Endothelial cell of umbilical vein (primary cell): Measurements from ENCODE around the gene SHOC2. TPM values are rescaled to one million over a fixed set of nuclear protein-coding genes. Genes with fewer than 3 reads are reported as not detected.

ENCODE experiments used
- BruUV-seq: library from RNA; stranded (reverse); fragments of 400-500 nt; replicated peaks from 2 replicates; lab custom pipeline; 2021; lab: Mats Ljungman, UMichigan
- CTCF ChIA-PET: fragments of 300-600, 350-600 bp; sonication (Branson Sonifier 250); formaldehyde crosslinking; loops from one replicate; lab custom pipeline; 2021; ENCODE audit warnings: antibody characterized with exemption, inconsistent platforms; lab: Charles Lee
- POLR2A ChIA-PET: fragments of 300-600, 350-600 bp; sonication (Branson Sonifier 250); formaldehyde crosslinking; loops from one replicate; lab custom pipeline; 2021; ENCODE audit warnings: antibody characterized with exemption, inconsistent platforms; lab: Charles Lee
- DNase-seq: peaks from one replicate; pipeline ENCODE4 v3.0.0-alpha.2; 2011; ENCODE audit warnings: low read depth, low spot score
- FAIRE-seq: peaks from 2 replicates; lab custom pipeline; 2011; peaks lifted over from hg19 to GRCh38; lab: Jason Lieb, UNC
- H2AFZ ChIP-seq: 2 replicates; pipeline ENCODE4 v1.6.0; 2012; ENCODE audit warnings: low read depth, low read length, control low read depth, inconsistent platforms
- H3K27ac ChIP-seq: 2 replicates; pipeline ENCODE4 v1.5.1; 2011; ENCODE audit warnings: low read depth, mild to moderate bottlenecking, control low read depth, low read length, moderate library complexity; ENCODE audit not compliant: insufficient read depth
- H3K27me3 ChIP-seq, 2 experiments: 2 replicates each; pipeline versions ENCODE4 v1.6.0 to v1.6.1; 2011; ENCODE audit warnings: low read length in 2 of 2, mixed read lengths in 1 of 2; ENCODE audit not compliant: control insufficient read depth in 2 of 2, insufficient read depth in 2 of 2
- H3K36me3 ChIP-seq, 2 experiments: 2 replicates in 1 of 2; 3 replicates in 1 of 2; pipeline ENCODE4 v1.5.1; 2011; ENCODE audit warnings: low read length in 2 of 2, mild to moderate bottlenecking in 1 of 2, moderate library complexity in 1 of 2; ENCODE audit not compliant: control insufficient read depth in 2 of 2, insufficient read depth in 2 of 2; ENCODE audit errors: extremely low read depth in 1 of 2
- H3K4me1 ChIP-seq: 3 replicates; pipeline ENCODE4 v1.5.1; 2011; ENCODE audit warnings: mild to moderate bottlenecking, low read length; ENCODE audit not compliant: control insufficient read depth, insufficient read depth; ENCODE audit errors: extremely low read depth
- H3K4me2 ChIP-seq: 2 replicates; pipeline ENCODE4 v1.6.1; 2011; ENCODE audit warnings: low read length, control low read depth, mixed read lengths; ENCODE audit not compliant: insufficient read depth
- H3K4me3 ChIP-seq, 3 experiments: fragments of 200-600 bp in 1 of 3; sonication (generic), shearing (Covaris generic) in 1 of 3; replicated peaks in 1 of 3; 2 replicates each; pipeline ENCODE4 v1.5.1; 2011 to 2016; ENCODE audit warnings: control low read depth in 3 of 3, low read length in 3 of 3, mild to moderate bottlenecking in 2 of 3, inconsistent platforms in 1 of 3, low read depth in 1 of 3, moderate library complexity in 1 of 3; ENCODE audit not compliant: insufficient read depth in 1 of 3
- H3K79me2 ChIP-seq: 2 replicates; pipeline ENCODE4 v1.6.0; 2012; ENCODE audit warnings: low read length, inconsistent platforms; ENCODE audit not compliant: control insufficient read depth, insufficient read depth
- H3K9ac ChIP-seq: replicated peaks from 2 replicates; pipeline ENCODE3; 2011; ENCODE audit warnings: low read length, control low read depth; ENCODE audit not compliant: insufficient read depth; ENCODE audit errors: extremely low read depth
- H3K9me1 ChIP-seq: replicated peaks from 3 replicates; pipeline ENCODE4 v1.6.0; 2011; ENCODE audit warnings: mild to moderate bottlenecking, low read length; ENCODE audit not compliant: control insufficient read depth, insufficient read depth; ENCODE audit errors: extremely low read depth
- H3K9me3 ChIP-seq: replicated peaks from 2 replicates; pipeline ENCODE4 v1.5.1; 2012; ENCODE audit warnings: low read length, inconsistent platforms; ENCODE audit not compliant: control insufficient read depth, insufficient read depth
- H4K20me1 ChIP-seq: replicated peaks from 2 replicates; pipeline ENCODE3; 2011; ENCODE audit warnings: mild to moderate bottlenecking, low read length; ENCODE audit not compliant: control insufficient read depth, insufficient read depth; ENCODE audit errors: extremely low read depth
- CTCF ChIP-seq, 2 donors: IDR thresholded peaks; 1 replicate in 1 of 2; 2 replicates in 1 of 2; pipeline ENCODE4 v1.5.1; 2011; ENCODE audit warnings: low read length in 2 of 2, mild to moderate bottlenecking in 2 of 2, moderate library complexity in 2 of 2, control low read depth in 1 of 2, inconsistent platforms in 1 of 2, low read depth in 1 of 2; ENCODE audit not compliant: insufficient read depth in 1 of 2; ENCODE audit errors: extremely low read depth in 1 of 2
- EZH2 ChIP-seq: IDR thresholded peaks from 2 replicates; pipeline ENCODE4 v1.6.1; 2012; ENCODE audit warnings: borderline replicate concordance, low read depth, mild to moderate bottlenecking, moderate library complexity, low read length, inconsistent platforms; ENCODE audit not compliant: severe bottlenecking
- FOS ChIP-seq: IDR thresholded peaks from 2 replicates; pipeline ENCODE4 v1.6.1; 2011; ENCODE audit warnings: mild to moderate bottlenecking, low read length, moderate library complexity, borderline replicate concordance; ENCODE audit not compliant: insufficient read depth
- GATA2 ChIP-seq: IDR thresholded peaks from 2 replicates; pipeline ENCODE4 v1.7.0; 2011; ENCODE audit warnings: low read depth, mild to moderate bottlenecking, moderate library complexity, mixed read lengths, low read length; ENCODE audit not compliant: insufficient read length, insufficient read depth
- JUN ChIP-seq: IDR thresholded peaks from 2 replicates; pipeline ENCODE4 v1.6.1; 2011; ENCODE audit warnings: borderline replicate concordance, low read depth; ENCODE audit not compliant: insufficient read length, insufficient read depth
- MAX ChIP-seq: IDR thresholded peaks from 2 replicates; pipeline ENCODE4 v1.6.1; 2011; ENCODE audit not compliant: insufficient read depth, insufficient read length
- MYC ChIP-seq: IDR thresholded peaks from one replicate; pipeline ENCODE4 v1.6.1; 2011; ENCODE audit warnings: mild to moderate bottlenecking, low read depth, low read length
- POLR2A ChIP-seq: IDR thresholded peaks from 2 replicates; pipeline ENCODE4 v1.6.1; 2012; ENCODE audit warnings: low read depth, mild to moderate bottlenecking, control low read depth, low read length
- POLR2AphosphoS5 ChIP-seq: IDR thresholded peaks from 2 replicates; pipeline ENCODE4 v1.6.1; 2012; ENCODE audit warnings: low read depth, mild to moderate bottlenecking, control low read depth, low read length, moderate library complexity; ENCODE audit not compliant: insufficient read depth
- dilution Hi-C: fragments of 300-500 bp; cut with MboI; formaldehyde crosslinking; loops from one replicate; pipeline ENCODE4 v1.15.0; 2019; ENCODE audit warnings: low sequenced_read_pairs; ENCODE audit not compliant: extremely low pct_ligation_motif_present
- intact Hi-C: fragments of 100-400 bp; cut with micrococcal nuclease; formaldehyde crosslinking; loops from one replicate; pipeline ENCODE4 v1.10.0; 2022
- polyA plus RNA-seq, 4 experiments: library from polyadenylated mRNA; depleted of rRNA in 3 of 4; stranded (reverse) in 3 of 4; unstranded in 1 of 4; fragments of >200 nt; gene quantifications; 2 replicates each; pipeline versions ENCODE4 v1.2.1 to v1.2.3, GENCODE V29; 2011 to 2012; ENCODE audit warnings: missing spikeins in 1 of 4
- total RNA-seq: library from RNA; stranded (reverse); gene quantifications from 2 replicates; pipeline ENCODE4 v1.2.3, GENCODE V29; 2021

SHOC2 gene
- total and polyA plus RNA-seq, 2 donors (not counting 3 experiments of a cell fraction or from before 2014, with no cell fraction given) = 13.0 to 37.1 TPM

- dilution Hi-C loops = no loop called here
- FAIRE-seq (no peak), DNase-seq (no peak)
- TF ChIP-seq CTCF (IDR thresholded peaks at IDR 0.05; ENCODE audit: extremely low read depth in 1 of 2, insufficient read depth in 1 of 2, low read depth in 1 of 2, low read length in 2 of 2) (no peak), JUN (no peak), POLR2AphosphoS5 (no peak), GATA2 (no peak), MAX (no peak), EZH2 (no peak), FOS (no peak), MYC (no peak), POLR2A (no peak)
- no TSS peak for BruUV-seq
- no peaks in the 10 kb centered on the region for H3K4me1 ChIP-seq
- no peak overlapping the region for H2AFZ ChIP-seq
- H3K9me1 ChIP-seq = no peaks in the 10 kb centered on the region
- ChIA-PET POLR2A (no interaction called here), CTCF (no interaction called here)
- H3K4me2 ChIP-seq = no peak overlapping the region
- H3K36me3 ChIP-seq = peaks cover 0 to 3% of the 10 kb centered on the region in 2 experiments
- no peak overlapping the region for H3K27ac ChIP-seq
- intact Hi-C loops = no loop called here
- no peak overlapping the region for H3K4me3 ChIP-seq
- peaks cover 2% of the 10 kb centered on the region for H3K79me2 ChIP-seq
- no peaks in the 10 kb centered on the region for H4K20me1 ChIP-seq
- no peak overlapping the region for H3K9ac ChIP-seq
- H3K9me3 ChIP-seq = no peaks in the 10 kb centered on the region
- no peaks in the 10 kb centered on the region for H3K27me3 ChIP-seq
Observed at GRCh38 chr10:110996256-110996655, 76.9 kb downstream of the SHOC2 start.
